Measurements from ENCODE around the gene KPNB1.

Gene KPNB1

GRCh38 chr17:47696717-47697642, 47.3 kb downstream of the KPNB1 start:
- DNase-seq (ENCODE audit: low read depth), result no peak

DNA sequence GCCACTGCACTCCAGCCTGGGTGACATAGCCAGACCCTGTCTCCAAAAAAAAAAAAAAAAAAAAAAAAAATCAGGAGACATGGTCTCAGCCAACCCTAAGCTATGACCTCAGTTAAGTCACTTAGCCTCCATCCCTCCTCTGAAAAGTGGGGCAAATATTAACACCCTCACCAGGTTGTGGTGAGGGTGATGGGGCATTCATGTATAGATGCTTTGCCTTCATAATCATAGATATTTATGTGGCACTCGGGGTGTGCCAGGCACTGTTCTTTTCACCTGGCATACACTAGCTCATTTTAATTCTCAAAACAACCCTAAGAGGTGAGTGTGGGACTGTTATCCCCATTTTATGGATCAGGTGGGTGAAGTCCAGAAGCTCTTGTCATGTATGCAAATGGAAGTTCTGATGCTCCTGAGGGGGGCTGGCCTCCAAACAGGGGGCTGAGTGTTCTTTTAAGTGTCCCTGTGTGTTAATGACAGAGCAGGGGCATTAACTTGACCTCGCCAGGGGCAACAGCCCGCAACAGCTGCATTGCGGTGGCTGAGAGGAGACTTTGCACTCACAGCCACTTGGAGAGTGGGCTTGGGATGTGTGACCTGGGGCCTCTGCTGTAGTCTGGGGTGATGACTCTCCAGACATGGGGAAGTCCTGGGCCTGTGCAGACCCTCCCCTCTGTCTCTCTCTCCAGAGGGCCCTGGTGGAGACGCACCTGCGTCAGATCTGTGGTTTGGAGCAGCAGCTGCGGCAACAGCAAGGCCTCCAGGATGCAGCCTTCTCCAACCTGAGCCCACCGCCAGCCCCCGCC, 48.4 kb downstream of the KPNB1 start:
- DNase-seq (ENCODE audit: low read depth), result no peak

GRCh38 chr17:47698749-47699535, 49.2 kb downstream of the KPNB1 start:
- peak; percentile 37 for DNase-seq (ENCODE audit: low read depth)

GRCh38 chr17:47699536-47699840, 49.8 kb downstream of the KPNB1 start:
- DNase-seq (ENCODE audit: low read depth), result no peak

GRCh38 chr17:47700471-47701449, 51.0 kb downstream of the KPNB1 start:
- no peak for DNase-seq (ENCODE audit: low read depth)

DNA sequence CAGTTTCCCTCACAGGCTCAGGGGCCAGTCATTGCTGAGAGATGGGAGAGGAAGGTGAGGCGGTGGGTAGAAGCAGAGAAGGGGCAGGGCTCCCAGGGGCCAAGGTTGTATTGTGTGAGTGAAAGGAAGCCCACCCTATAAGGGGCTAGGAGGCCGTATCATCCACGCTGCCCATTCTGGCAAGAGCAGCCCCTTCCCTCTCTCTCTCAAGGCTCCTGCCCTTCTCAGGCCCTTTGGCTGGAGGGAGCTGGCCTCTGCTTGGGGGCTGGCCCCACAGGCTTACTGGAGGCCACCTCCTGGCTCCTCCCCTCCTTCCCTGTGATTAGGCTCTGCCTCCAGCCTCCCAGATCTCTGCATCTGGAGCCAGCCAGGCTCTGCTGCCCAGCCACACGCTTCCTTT, 51.9 kb downstream of the KPNB1 start:
- no peak for DNase-seq (ENCODE audit: low read depth)

DNA sequence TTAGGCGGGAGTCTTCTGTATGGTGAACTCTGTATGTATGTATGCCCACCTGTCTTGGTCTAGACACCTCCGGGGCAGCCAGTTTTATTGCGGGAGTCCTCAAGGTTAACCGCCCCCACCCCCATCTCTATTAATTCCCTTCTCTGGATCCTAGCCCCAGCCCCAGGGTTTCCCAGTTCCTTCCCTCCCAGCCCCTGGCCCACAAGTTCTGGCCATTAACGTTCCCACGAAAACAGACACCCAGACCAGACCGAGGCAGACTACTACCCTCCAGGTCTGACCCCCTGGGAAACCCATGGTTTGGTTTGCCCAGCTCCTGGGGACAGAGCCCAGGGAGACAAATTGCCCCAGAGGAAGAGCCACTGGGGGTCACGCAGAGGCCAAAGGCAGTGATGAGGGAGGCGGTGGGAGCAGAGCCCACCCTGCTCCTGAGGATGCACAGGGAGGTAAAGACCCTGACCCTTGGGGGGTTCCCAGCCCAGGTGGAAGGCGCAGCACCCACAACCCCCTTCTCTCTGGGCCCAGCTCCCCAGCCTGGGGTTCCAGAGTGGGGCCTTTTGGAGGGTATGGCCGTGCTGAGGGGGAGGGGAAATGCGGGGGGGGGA, 52.8 kb downstream of the KPNB1 start:
- DNase-seq (ENCODE audit: low read depth), result no peak

DNA sequence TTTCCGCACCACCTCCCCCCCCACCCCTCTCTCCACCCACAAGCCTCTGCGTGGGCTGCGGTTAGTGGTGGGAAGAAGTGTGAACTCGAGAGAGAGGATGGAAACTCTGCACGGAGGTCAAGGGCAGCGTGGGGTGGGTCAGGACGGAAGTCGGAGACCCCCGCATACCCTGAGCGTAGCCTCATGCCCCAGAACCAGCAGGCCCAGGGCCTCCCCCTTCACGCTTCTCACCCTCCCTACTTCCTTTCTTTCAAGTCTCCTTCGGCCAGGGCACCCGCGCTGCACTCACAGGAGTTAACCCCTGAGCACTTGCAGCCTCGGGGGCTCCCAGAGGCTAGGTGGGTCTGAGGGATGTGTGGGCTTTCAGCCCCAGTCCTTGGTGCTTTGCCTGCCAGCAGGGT, 53.5 kb downstream of the KPNB1 start:
- DNase-seq (ENCODE audit: low read depth), result no peak

GRCh38 chr17:47703671-47704070, 54.0 kb downstream of the KPNB1 start:
- no peak for DNase-seq (ENCODE audit: low read depth)

DNA sequence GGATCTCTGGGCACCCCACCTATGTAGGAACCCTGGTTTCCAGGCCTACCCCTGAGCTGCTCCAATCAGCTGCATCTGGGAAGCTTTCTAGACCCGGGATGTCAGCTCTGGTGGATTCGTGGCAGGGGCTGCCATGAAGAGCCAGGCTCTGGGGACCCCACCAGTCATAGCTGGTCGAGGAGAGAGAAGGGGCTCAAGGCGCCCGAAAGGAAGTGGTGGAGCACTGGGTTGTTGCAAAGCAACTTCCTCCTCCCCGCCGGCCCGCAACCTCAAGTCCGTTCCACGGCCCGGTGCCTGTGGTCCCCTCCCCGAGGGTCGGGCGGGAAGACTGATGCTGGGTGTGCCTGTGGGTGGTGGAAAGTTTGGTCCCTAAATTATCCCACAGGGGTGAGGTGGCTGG, 54.4 kb downstream of the KPNB1 start:
- DNase-seq (ENCODE audit: low read depth), result no peak

- DNase-seq (ENCODE audit: low read depth), result no peak
Observed at GRCh38 chr17:47704736-47705135, 55.0 kb downstream of the KPNB1 start.

DNA sequence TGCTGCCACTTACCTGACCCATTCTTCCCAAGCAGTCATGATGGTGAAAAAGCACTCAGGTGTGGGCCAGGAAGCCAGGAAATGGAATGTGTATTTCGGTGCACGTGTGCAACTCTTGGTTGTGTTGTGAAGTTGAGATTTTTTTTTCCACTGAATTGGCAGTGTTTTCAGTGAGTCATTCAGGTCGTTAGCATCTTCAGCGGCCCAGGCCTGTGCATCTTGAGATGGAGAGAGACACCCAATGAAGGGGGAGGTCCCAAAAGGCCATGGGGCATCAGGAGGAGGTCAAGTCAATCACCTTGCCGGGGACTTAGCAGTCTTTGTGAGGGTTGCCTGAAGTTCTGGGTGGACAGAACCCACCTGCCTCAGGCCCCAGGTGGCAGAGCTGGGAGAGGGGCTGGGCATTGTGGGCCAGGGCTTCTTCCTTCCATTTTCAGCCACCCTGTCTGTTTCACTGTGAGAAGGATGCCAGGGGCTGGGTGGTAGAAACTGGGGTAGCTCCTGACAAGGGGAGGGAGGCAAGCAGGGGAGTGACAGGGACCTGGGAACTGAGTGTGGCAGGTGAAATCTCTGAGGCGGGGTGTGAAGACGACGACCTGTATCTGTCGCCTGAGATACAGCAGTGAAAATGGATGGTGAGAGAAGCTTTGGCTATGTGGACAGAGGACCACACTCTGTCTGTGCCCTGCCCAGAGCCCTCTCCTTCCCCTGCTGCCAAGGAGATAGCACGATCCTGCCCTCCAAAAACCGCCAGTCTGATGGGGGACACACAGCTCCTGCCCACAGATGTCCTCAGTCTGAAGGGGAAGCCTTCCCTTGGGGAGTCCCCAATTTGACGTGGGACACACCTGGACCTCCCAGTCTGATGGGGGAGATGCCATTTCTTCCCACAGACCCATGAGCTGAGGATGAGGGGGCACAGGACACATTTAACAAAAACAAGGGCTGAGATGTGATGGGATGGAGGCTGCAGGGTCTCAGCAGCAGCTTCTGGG, 56.1 kb downstream of the KPNB1 start:
- no peak for DNase-seq (ENCODE audit: low read depth)

DNA sequence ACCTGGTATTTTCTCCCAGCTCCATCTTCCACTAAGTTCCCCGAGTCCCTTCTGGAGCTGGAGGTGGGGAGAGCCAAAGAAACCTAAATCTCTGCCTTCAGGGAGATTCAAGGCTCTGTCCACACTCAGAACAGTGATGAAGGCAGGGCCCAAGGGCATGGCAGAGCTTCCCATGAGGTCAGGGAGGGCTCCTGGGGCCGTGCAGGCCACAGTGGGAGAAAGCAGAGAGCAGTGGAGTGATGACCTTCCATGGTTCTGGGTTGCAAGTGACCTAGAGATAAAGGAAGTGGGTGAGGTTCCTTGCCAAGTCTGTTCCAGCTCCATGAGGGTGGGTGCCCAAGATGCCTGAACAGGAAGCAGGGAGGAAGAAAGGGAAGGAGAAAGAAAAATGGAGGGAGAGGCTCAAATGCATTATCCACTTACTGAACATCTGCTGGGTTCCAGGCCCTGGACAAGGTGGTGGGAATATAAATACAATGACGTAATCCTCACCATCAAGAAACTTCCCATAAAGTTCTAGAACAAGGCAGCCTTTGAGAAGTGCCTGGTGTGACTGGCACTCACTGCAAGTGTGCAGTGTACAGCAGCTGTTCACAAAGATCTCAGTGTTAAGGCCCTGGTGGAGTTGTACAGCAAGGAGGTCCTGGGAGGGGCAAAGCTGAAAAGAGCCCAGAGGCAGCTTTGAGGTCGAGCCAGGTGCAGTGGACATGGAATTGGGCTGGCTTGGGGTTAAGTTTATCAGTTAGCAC, 57.5 kb downstream of the KPNB1 start:
- DNase-seq (ENCODE audit: low read depth), result no peak

- no peak for DNase-seq (ENCODE audit: low read depth)
Observed at GRCh38 chr17:47707884-47708283, 58.2 kb downstream of the KPNB1 start.

GRCh38 chr17:47708312-47708863, 58.7 kb downstream of the KPNB1 start:
- DNase-seq (ENCODE audit: low read depth), result no peak

- no peak for DNase-seq (ENCODE audit: low read depth)
Observed at GRCh38 chr17:47708864-47709541, 59.3 kb downstream of the KPNB1 start.

DNA sequence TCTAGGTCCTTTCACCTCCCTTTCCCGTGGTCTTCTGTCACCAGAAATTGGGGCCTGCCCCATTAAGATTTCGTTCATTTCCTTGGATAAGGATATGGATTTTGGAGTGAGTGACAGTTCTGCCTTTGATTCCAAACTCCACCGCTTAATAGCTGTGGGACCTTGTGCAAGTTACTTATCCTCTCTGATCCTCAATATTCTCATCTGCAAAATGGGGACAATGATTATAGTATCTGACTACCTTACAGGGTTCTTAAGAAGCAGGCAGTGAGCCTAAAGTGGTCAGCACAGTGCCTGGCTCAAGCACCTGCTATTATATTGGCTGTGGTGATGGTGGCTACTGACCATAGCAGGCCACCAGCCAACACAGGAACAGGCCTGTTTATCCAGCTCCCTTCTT, 59.9 kb downstream of the KPNB1 start:
- no peak for DNase-seq (ENCODE audit: low read depth)

Data from T-helper 22 cell (primary cell).